ENCODE results near the gene SLC6A18. TPM values are rescaled to one million over a fixed set of nuclear protein-coding genes. Genes with fewer than 3 reads are reported as not detected.

Gene SLC6A18
- total RNA-seq, 1 donor from 2014 or later: not detected

DNA sequence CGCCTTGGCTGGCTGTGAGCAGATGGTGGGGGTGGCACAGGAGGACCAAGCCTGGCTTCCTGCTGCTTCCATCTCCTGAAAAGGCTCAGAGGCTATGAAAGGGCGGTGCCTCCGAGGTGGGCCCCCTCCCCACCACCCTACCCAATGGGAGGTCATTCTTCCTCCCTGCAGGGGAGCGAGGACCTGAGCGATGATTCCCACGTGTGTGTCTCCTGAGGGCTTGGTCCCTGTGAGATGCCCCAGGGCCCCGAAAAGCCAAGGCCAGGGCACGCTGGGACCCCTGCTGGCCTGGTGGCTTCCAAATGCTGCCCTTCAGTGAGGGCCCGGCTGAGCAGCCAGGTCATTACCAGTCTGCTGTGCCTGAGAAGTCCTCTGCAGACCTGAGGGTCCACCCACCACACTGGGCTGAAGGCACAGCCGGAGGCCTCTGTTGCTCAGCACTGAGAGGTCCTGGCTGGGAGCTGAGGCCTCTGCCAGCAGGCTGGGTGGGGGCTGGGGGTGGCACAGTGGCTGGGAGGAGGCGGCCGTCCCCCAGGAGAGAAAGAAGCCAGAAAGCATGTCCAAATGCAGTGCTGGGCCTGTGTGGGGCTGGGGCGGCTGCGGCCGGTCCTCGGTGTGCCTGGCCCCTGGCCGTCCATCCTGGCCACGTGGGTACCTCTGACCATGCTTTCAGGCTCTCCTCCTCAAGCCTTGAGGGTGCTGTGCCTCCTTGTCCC is 37.8 kb upstream of the SLC6A18 start:
- no peak for DNase-seq

DNA sequence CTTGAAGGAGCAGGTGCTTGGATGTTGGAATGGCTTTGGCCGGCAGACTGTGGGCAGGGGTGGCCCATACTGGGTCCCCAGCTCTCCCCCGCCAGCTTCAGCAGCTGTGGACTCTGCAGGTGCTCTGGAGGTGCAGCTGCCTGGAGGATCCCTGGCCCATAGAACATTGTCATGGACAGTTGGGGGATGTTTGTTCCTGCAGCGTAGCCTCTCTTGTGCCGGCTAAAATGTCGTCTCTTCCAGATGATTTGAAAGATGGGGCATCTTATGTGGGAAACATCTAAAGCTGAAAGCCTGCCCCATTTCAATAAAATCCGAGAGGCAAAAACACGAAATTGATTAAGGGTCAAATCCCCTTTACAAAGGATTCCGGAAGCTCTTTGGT is 37.2 kb upstream of the SLC6A18 start:
- DNase-seq: no peak

DNA sequence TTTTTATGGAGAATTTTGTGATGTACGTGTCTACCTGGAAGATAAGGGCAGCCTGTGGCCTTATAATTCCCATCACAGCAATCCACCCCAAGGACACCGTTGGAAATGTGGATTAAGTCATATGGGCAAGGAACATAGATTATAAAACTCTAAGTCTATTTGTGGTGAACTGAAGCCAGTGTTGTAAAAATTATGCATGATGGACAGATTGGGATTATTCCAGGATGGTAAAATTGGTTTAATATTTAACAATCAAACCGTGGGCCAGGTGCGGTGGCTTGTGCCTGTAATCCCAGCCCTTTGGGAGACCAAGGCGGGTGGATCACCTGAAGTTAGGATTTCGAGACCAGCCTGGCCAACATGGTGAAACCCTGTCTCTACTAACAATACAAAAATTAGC is 36.7 kb upstream of the SLC6A18 start:
- DNase-seq: no peak

DNA sequence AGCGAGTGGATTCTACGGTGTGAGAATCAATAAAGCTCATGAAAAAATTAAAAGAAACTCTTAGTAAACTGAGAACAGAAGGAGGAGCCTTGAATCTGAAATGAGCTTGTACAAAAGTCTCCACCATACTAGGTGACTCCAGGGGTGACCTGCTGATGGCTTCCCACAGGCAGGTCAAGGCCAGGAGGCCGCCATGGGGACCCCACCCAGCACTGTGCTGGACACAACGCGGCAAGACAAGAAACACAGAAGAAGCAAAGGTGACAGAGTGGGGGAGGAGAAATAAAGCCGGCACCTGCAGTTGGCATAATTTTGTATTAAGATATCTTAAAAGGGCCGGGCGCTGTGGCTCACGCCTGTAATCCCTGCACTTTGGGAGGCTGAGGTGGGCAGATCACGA is 35.9 kb upstream of the SLC6A18 start:
- no peak for DNase-seq

DNA sequence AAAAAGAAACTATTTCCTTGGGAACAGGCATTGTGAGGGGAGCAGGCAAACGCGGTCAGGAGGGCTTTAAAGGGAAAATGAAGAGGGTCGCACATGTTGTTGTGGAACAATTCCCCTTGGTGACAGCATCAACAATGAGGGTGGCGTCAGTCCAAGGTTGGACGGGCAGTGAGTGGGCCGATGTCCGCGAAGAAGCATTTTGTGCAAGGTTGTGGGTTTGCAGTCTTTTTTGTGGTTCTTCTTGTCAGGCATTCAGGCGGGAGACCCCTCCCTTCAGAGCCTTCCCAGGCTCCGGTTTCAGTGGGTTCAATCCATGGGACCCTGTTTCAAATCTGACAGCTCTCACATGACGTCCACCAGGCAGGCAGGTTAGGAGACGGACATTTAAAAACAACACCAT is 34.9 kb upstream of the SLC6A18 start:
- no peak for DNase-seq

DNA sequence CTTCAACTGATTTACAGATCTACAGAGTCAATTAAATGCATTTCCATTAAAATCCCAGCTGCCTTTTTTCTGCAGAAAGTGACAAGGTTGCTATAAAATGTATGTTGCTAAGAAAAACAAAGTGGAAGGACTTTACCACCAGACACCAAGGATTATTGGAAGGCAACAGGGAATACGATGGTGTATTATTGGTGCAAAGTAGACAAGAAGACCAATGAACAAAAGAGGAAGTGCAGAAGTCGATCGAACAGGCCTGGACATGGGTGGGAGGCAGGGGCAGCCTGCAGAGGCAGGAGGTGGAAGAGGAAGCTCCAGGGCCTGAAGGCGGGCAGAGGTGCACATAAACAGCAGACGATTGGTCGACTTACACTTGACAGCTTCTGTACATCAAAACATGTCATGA is 34.3 kb upstream of the SLC6A18 start:
- no peak for DNase-seq

DNA sequence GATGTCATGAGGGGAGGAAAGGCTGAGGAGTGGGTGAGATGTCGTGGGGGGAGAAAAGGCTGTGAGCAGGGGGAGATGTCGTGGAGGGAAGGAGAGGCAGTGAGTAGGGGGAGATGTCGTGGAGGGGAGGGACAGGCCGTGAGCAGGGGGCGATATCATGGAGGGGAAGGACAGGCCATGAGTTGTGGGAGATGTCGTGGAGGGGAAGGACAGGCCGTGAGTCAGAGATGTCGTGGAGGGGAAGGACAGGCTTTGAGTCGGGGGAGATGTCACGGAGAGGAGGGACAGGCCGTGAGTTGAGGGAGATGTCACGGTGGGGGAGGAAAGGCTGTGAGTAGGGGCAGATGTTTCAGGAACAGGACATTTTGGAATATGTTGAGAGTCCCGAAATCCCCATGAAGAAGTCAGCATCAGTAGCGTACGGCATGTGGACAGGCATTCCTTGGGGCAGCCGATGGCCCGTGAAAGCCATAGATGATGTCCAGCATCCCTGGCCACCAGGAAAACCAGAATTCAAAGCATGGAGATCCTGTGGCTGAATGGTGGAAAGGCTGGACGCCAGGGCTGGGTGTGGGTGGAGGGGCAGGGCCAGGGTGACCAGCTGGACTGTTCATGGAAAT is 32.1 kb upstream of the SLC6A18 start:
- DNase-seq: no peak

DNA sequence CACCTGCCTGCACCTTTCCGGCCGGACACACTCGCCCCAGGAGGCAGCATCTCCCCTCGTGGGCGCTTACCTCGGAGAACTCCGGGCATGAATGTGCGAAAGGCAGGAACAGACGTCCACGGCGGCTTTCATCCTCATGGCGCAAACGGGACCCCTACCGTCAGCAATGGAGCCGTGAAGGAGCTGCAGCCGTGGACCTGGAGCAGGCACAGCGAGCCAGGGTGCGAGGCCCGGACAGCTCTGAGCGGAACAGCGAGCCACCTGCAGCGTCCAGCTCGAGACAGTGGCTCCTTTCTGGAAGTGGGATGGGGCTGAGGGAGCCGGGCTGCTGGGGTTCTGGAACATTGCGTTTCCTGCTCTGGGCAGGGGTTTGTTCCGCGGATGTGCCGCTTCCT is 31.6 kb upstream of the SLC6A18 start:
- DNase-seq: no peak

DNA sequence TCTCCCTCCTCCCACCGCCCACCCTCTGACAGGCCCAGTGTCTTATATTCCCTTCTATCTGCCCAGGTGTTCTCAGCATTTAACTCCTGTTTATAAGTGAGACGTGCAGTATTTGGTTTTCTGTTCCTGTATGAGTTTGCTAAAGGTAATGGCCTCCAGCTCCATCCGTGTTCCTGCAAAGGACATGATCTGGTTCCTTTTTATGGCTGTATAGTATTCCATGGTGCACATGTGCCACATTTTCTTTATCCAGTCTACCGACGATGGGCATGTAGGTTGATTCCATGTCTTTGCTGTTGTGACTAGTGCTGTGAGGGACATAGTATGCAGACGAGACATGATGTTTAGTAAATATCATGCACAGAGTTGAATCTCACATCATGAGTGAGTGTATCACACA is 30.8 kb upstream of the SLC6A18 start:
- DNase-seq: no peak

DNA sequence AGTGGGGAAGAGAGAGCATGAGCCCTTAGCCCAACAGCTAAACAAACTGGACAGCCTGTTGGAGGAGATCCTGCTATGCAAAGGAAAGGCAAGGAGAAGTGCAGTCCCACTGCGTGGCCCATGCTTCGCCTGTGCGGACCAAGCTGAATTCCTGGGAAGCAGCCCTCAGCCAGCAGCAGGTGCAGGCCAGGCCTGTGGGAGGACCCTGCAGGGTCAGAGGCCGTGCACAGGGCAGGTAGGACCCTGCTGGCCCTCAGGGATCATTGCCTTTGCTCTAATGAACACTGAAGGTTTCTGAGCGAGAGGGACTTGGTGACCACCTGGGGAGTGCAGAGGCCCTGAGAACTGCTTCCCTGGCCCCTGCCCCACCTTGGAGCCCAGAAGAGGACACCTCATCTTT is 29.7 kb upstream of the SLC6A18 start:
- no peak for DNase-seq

DNA sequence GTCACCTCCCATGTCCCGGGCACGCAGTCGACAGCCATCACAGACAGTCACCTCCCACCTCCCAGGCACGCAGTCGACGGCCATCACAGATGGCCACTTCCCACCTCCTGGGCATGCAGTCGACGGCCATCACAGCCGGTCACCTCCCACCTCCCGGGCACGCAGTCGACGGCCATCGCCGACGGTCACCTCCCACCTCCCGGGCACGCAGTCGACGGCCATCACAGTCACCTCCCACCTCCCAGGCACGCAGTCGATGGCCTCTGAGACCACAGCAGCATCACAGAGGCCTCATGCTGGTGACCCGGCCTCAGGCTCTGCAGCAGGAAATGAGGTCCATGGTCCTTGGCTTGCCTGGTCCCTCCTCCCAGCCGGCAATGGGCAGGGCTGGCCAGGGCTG is 29.3 kb upstream of the SLC6A18 start:
- DNase-seq: no peak

DNA sequence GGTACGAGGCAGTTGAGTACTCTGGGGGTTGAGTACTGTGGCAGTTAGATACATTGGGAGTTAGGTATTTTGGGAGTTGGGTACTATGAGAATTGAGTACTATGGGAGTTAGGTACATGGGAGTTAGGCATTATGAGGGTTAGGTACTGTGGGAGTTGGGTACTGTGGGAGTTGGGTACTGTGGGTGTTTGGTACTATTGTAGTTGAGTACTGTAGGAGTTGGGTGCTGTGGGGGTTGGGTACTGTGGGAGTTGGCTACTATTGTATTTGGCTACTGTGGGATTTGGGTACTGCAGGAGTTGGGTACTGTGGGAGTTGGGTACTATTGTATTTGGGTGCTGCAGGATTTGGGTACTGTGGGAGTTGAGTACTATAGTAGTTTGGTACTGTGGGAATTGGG is 28.6 kb upstream of the SLC6A18 start:
- no peak for DNase-seq

DNA sequence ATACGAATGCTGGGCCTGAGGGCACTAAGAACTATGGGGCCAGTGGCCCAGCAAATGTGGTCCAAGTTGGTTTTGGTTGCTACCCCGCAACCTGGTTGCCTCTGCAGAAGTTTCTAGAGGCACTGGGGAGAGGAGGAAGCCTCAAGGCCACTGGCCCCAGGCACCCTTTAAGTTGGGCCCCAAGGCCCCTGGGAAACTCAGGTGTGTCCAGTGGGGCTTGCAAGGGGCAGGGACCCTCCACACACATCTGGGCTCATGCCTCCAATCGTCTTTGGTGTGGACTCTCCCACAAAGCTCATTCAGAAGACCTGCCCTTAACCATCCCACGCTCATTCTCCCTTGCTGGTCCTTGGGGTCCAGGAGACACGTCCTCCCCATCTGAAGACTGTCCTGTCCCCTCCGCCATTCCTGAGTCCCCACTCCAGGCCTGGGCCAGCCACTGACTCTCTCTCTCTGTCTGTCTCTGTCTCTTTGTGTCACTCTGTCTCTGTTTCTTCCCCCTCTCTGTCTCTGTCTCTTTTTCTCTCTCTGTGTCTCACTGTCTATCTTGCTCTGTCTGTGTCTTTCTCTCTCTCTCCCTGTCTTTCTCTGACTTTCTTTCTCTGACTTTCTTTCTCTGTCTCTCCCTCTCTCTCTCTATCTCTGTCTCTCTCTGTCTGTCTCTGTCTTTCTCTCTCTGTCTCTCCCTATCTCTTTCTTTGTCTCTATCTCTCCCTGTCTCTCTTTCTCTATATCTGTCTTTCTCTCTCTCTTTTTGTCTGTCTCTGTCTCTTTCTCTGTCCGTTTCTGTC is 27.1 kb upstream of the SLC6A18 start:
- DNase-seq: no peak

DNA sequence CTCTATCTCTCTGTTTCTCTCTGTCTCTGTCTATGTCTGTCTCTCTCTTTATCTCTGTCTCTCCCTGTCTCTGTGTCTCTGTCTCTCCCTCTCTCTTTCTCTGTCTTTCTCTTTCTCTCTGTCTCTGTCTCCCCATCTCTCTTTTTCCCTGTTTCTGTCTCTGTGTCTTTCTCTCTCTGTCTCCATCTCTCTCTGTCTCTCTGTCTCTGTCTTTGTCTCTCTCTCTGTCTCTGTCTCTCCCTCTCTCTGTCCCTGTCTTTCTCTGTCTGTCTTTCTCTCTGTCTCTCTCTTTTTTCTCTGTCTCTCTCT is 25.9 kb upstream of the SLC6A18 start:
- no peak for DNase-seq

DNA sequence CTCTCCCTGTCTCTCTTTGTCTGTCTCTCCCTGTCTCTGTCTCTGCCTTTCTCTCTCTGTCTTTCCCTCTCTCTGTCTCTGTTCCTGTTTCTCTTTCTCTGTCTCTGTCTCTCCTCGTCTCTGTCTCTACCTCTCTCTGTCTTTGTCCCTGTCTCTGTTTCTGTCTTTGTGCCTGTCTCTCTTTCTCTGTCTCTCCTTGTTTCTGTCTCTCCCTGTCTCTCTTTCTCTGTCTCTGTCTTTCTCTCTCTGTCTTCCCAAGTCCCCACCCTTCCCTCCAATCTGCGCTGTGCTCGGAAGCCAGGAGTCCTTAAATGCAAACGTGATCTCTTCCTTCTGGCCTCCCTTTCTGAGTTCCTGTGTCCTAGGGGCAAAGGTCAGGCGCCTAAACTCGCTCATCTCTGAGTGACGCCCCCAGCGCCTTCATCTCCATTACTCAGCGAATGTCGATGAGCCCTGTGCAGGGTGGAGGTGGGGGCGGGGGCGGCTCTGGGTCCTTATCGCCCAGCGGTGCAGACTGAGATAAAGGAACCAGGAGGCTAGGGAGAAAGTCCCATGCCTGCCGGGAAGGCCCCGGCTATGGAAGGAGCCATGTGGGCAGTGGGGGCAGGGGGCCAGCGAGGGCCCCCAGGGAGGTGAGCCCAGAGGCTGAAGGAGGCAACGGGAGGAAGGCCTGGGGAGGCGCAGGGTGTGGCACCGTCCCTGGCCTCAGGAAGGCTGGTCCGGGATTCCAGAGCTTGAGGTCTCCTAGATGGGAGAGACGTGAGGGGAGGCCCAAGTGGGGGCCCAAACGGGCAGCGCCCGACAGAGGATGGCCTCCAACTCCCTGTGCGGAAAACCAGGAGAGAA is 25.3 kb upstream of the SLC6A18 start:
- no peak for DNase-seq

DNA sequence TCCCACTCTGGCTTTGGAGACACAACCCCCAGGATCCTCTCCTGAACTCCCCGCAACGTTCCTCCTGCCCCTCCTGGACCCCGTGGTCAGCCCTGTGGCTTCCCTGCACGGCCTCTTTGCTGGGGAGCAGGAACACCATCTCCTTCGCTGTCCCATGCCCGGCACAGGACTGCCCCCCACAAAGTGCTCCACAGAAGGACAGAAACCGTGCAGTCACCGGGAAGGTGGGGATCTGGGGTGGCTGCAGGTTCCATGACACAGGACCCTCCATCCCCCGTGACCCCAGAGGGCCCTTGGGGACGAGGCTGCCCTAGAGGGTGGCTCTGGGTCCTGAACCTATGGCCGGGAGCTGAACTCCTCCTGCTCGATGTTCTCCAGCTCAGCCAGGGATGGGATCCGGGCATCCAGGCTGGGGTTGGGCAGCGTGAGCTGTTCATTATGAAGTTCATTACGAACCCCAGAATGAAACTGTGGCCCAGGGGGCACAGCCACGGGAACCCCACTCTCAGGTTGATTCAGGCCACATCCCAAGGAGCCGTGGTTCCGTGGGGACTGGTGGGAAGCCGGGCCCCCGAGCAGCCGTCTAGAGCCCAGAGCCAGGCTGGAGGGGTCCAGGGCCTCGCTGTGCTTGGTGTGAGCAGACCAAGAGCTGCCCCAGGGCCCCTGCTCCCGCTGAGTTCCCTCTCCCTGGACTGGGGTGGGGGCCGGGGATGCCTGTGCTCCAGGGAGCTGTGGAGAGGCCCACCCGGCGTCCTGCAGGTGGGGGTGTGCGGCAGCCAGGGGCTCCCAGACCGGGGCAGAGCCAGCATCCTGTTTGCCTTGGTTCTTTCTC is 24.5 kb upstream of the SLC6A18 start:
- DNase-seq: no peak

DNA sequence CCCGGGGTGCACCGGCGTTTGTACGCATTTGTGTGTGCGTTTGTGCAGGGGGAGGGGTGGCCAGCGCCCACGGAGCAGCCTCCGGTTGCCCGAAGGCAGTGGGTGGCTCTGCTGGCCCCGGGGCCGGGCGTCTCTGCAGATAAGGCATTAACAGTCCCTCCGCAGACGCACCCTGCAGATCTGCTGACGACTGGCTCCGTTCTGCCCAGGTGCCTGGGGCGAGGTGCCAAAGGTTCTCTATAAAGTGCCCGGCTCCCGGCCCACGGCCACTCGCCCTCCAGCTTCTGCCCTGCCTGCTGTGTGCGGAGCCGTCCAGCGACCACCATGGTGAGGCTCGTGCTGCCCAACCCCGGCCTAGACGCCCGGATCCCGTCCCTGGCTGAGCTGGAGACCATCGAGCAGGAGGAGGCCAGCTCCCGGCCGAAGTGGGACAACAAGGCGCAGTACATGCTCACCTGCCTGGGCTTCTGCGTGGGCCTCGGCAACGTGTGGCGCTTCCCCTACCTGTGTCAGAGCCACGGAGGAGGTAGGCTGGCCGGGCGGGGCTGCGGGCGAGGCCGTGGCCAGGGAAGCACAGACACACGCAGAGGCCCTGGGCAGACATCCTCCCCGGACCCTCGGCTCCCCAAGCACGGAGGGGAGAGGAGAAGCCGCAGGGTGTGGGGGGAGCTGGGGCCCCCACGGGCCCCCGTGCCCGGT is 23.7 kb upstream of the SLC6A18 start, which contains the start of gene SLC6A19:
Gene SLC6A19 (plus strand): TSS at position 269 of the 699 bp plus-strand sequence. CDS start 56 bp downstream, at position 325.
- no peak for DNase-seq

DNA sequence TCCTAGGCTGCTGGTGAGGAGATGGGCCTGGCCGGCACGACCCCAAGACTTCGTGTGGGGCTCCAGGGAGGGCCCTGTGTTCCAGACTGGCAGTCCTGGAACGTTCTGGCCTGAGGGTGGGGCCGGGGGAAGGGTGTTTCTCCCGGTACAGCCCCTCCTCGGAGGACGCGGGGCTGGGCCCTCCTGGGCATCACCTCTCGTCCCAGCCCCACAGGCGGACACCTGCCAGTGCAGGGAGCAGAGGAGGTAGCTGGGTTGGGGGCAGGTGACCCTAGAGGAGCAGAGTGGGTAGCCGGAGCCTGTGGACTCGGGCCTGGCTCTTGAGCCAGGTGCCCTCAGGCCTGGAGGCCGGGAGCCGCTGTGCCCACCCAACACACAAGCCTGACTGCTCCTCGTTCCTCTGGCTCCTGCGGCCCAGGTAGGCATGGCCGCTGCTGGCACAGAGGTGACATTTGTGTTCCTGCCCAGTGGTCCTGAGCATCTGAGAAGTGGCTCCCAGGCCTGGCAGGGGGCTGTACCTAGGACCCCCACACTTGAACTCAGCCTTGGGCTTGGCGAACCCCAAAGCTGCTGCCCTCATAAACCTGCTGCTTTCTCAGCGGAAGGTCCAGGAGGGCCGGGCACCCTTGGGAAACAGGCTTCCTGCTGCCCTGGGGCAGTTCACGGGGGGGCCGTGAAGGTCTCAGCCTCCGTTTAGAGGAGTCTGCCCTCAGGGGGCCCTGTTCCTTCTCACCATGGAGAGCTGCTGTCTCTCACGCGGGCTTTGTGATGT is 23.0 kb upstream of the SLC6A18 start:
- DNase-seq: no peak

DNA sequence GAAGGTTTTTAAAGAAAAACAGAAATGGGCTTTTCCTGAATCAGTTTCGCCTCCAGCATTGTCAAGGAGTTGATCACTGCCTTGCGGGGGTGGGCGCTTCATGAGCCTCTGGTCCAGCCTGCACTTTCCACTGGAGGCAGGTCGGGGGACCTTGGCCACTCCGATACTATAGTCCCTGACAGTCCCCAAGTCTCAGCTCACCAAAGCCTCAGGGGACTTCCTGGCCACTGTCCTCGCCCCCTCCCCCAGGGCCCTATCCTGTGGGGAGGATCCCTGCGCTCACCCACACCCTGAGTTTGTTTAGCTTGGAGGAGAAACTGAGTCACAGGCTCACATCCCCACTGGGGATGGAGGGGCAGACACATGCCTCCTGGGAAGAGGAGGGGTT is 22.4 kb upstream of the SLC6A18 start:
- DNase-seq: no peak

DNA sequence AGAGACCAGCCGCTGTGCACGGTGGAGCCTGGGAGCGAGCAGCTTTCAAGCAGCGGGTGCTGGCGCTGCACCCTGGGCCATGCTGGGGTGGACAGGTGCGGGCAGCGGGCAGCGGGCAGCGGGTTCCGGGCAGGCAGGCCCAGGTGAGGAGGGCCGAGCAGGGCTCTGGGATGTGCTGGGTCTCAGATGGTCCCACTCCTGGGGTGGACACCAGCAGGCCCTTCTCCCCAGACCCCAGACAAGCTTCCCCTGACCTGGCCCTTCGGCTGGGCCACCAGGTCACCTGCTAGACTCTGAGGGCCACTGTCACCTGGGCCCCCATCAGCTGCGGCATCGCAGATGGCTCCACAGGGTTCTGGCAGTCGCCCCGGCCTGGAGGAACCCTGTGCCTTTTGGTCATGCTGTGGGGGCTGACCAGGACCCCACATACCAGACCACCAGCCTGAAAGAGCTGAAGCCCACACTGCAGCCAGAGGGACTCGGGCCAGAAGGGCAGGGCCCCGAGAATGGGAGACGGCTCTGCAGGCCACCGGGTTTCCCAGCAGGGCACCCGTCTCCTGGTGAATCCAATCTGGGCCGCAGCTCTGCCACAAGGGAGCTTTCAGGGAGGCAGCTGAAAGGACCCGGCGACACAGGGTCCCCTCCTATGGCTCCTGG is 21.7 kb upstream of the SLC6A18 start:
- DNase-seq: no peak

All from tongue (tissue), 2 donors.